GM12878 (cell line): Measurements from ENCODE around the gene COL19A1. TPM values are rescaled to one million over a fixed set of nuclear protein-coding genes. Genes with fewer than 3 reads are reported as not detected.

ENCODE experiments used
- ATAC-seq: fragments of 200-7000 bp; cut with Tn5 transposase; 3 replicates; pipeline ENCODE4 v1.9.1; 2020; ENCODE audit warnings: mild to moderate bottlenecking, moderate library complexity
- BruUV-seq: library from RNA; stranded (reverse); fragments of 400-500 nt; replicated peaks from 2 replicates; lab custom pipeline; 2021; lab: Mats Ljungman, UMichigan
- CTCF ChIA-PET: fragments of 300-600 bp; sonication (Branson Sonifier 250); formaldehyde crosslinking; extraction: SDS; loops from one replicate; lab custom pipeline; 2021; ENCODE audit warnings: inconsistent platforms; lab: Yijun Ruan, JAX
- POLR2A ChIA-PET: fragments of 350-600 bp; formaldehyde crosslinking; extraction: SDS; loops from one replicate; lab custom pipeline; 2021; ENCODE audit warnings: inconsistent platforms; lab: Charles Lee
- RAD21 ChIA-PET: fragments of 300-600 bp; sonication (Branson Sonifier 250); formaldehyde crosslinking; loops from one replicate; lab custom pipeline; 2023; ENCODE audit warnings: antibody characterized with exemption; ENCODE audit not compliant: unreplicated experiment; lab: Charles Lee
- SMC1A ChIA-PET: fragments of 300-600 bp; sonication (Branson Sonifier 250); formaldehyde crosslinking; loops from one replicate; lab custom pipeline; 2023; ENCODE audit not compliant: unreplicated experiment, uncharacterized antibody; lab: Charles Lee
- DNase-seq: peaks from one replicate; pipeline ENCODE4 v3.0.0-alpha.2; 2011; ENCODE audit warnings: low read depth, low spot score
- FAIRE-seq: peaks from 3 replicates; lab custom pipeline; 2011; peaks lifted over from hg19 to GRCh38; lab: Jason Lieb, UNC
- H2AFZ ChIP-seq: 2 replicates; pipeline ENCODE4 v1.6.0; 2011; ENCODE audit warnings: low read depth, low read length, control low read depth; ENCODE audit not compliant: control insufficient read depth
- H3K27ac ChIP-seq: 2 replicates; pipeline ENCODE4 v1.5.1; 2011; ENCODE audit warnings: control low read depth; ENCODE audit not compliant: control insufficient read depth, insufficient read depth
- H3K27me3 ChIP-seq, 2 experiments: replicated peaks in 1 of 2; 2 replicates each; pipeline versions ENCODE4 v1.6.0 to v1.6.1; 2011; ENCODE audit warnings: low read length in 1 of 2; ENCODE audit not compliant: control insufficient read depth in 2 of 2, insufficient read depth in 2 of 2
- H3K36me3 ChIP-seq, 2 experiments: 2 replicates each; pipeline ENCODE4 v1.5.1; 2011; ENCODE audit warnings: low read length in 1 of 2; ENCODE audit not compliant: control insufficient read depth in 2 of 2, insufficient read depth in 2 of 2
- H3K4me1 ChIP-seq: 2 replicates; pipeline ENCODE4 v1.6.1; 2011; ENCODE audit warnings: mild to moderate bottlenecking, low read length, moderate library complexity, mixed read lengths; ENCODE audit not compliant: control insufficient read depth, insufficient read depth
- H3K4me2 ChIP-seq: 2 replicates; pipeline ENCODE4 v1.6.0; 2011; ENCODE audit warnings: control low read depth; ENCODE audit not compliant: control insufficient read depth, insufficient read depth
- H3K4me3 ChIP-seq: fragments of 200-600 bp; sonication (generic); 2 replicates; pipeline ENCODE4 v1.5.1; 2016
- H3K79me2 ChIP-seq: 2 replicates; pipeline ENCODE4 v1.6.0; 2011; ENCODE audit warnings: low read length; ENCODE audit not compliant: control insufficient read depth, insufficient read depth
- H3K9ac ChIP-seq: 2 replicates; pipeline ENCODE4 v1.8.0; 2011; ENCODE audit warnings: low read length, control low read depth, mixed read lengths; ENCODE audit not compliant: control insufficient read depth, insufficient read depth
- H3K9me3 ChIP-seq: replicated peaks from 3 replicates; pipeline ENCODE4 v1.5.1; 2011; ENCODE audit warnings: mild to moderate bottlenecking, low read length; ENCODE audit not compliant: control insufficient read depth, insufficient read depth
- H4K20me1 ChIP-seq: 2 replicates; pipeline ENCODE4 v1.6.0; 2011; ENCODE audit not compliant: control insufficient read depth, insufficient read depth
- CBX3 ChIP-seq: fragments of 200-600 bp; sonication (generic); IDR thresholded peaks from 2 replicates; pipeline ENCODE4 v1.6.1; 2016; ENCODE audit warnings: low read depth, borderline replicate concordance
- CBX5 ChIP-seq: sonication (generic); IDR thresholded peaks from 2 replicates; pipeline ENCODE4 v1.6.1; 2016; ENCODE audit warnings: low read depth, moderate library complexity, mild to moderate bottlenecking, inconsistent platforms
- CUX1 ChIP-seq: IDR thresholded peaks from 2 replicates; pipeline ENCODE4 v1.6.1; 2012; ENCODE audit warnings: improper control_type of control experiment, low read depth, low read length; ENCODE audit not compliant: insufficient replicate concordance
- FOXM1 ChIP-seq: IDR thresholded peaks from 2 replicates; pipeline ENCODE4 v1.6.1; 2012; ENCODE audit warnings: low read depth, mild to moderate bottlenecking, inconsistent platforms, low read length, moderate library complexity
- IRF3 ChIP-seq: fragments of 450-650 bp; IDR thresholded peaks from 2 replicates; pipeline ENCODE4 v1.6.1; 2014; ENCODE audit warnings: mild to moderate bottlenecking
- KAT2A ChIP-seq: conservative IDR thresholded peaks from 2 replicates; pipeline ENCODE4 v1.6.1; 2011; ENCODE audit warnings: low read depth, low read length; ENCODE audit not compliant: control insufficient read depth
- MXI1 ChIP-seq: fragments of 150-350 bp; IDR thresholded peaks from 2 replicates; pipeline ENCODE4 v1.6.1; 2011; ENCODE audit warnings: low read depth, mild to moderate bottlenecking, inconsistent platforms, low read length, improper control_type of control experiment
- NFYB ChIP-seq: IDR thresholded peaks from 2 replicates; pipeline ENCODE4 v1.6.1; 2011; ENCODE audit warnings: low read depth, mild to moderate bottlenecking, low read length, improper control_type of control experiment, moderate library complexity; ENCODE audit not compliant: insufficient read depth
- RB1 ChIP-seq: fragments of 450-650 bp; formaldehyde crosslinking; IDR thresholded peaks from 2 replicates; pipeline ENCODE4 v1.6.1; 2017; ENCODE audit warnings: mild to moderate bottlenecking, borderline replicate concordance
- RCOR1 ChIP-seq: conservative IDR thresholded peaks from 2 replicates; pipeline ENCODE4 v1.6.1; 2012; ENCODE audit warnings: low read depth, low read length, improper control_type of control experiment
- SIN3A ChIP-seq: IDR thresholded peaks from 2 replicates; pipeline ENCODE4 v1.6.1; 2012; ENCODE audit warnings: low read depth, low read length, improper control_type of control experiment
- WGBS: methylation state at CpG from one replicate; pipeline ENCODE4 v1.1.6; 2016; ENCODE audit warnings: low lambda C conversion rate; ENCODE audit not compliant: insufficient replicate concordance, insufficient coverage; ENCODE audit errors: missing lambda C conversion rate; 5-methylcytosine and 5-hydroxymethylcytosine counted together
- in situ Hi-C: fragments of 300-500 bp; cut with MboI; formaldehyde crosslinking; loops from 9 replicates; pipeline ENCODE4 v1.14.3; 2018; ENCODE audit warnings: mixed read lengths
- intact Hi-C: fragments of 100-400 bp; cut with micrococcal nuclease; formaldehyde crosslinking; loops from one replicate; pipeline ENCODE4 v1.14.2; 2022; ENCODE audit not compliant: unreplicated experiment
- polyA plus RNA-seq, 11 experiments: library from polyadenylated mRNA; depleted of rRNA in 4 of 11; unstranded in 6 of 11; stranded (reverse) in 5 of 11; fragments of >200 nt; fragmentation: Nextera tagmentation in 4 of 11; fragmentation: Illumina TruSeq in 1 of 11; extraction: Ambion mirVana in 4 of 11; extraction: Trizol in 1 of 11; gene quantifications; 1 replicate in 1 of 11; 2 replicates in 10 of 11; pipeline versions ENCODE4 v1.2.1 to v1.2.3, GENCODE V29; 2011 to 2016; ENCODE audit warnings: inconsistent platforms in 2 of 11, missing spikeins in 2 of 11, low read depth in 1 of 11
- total RNA-seq, 4 experiments: library from RNA; depleted of rRNA in 3 of 4; stranded (reverse); fragments of >200 nt in 3 of 4; fragmentation: Illumina TruSeq in 1 of 4; extraction: Trizol in 1 of 4; gene quantifications; 2 replicates each; pipeline versions ENCODE4 v1.2.1 to v1.2.3, GENCODE V29; 2013 to 2021

The COL19A1 gene
- total and polyA plus RNA-seq, 10 of the 15 experiments (the other 5 are each of a cell fraction or from before 2014, with no cell fraction given), result 1.1 to 13.5 (median 4.1) TPM

GRCh38 chr6:69926745-69927144 lies 60.4 kb downstream of the COL19A1 start:
- CTCF ChIA-PET, result no interaction called here
- RAD21 ChIA-PET, result no interaction called here
- FAIRE-seq, result peak; percentile 79
- H4K20me1 ChIP-seq, result no peaks in the 10 kb centered on the region
- H3K9ac ChIP-seq, result no peak overlapping the region
- no peak overlapping the region for H3K4me2 ChIP-seq
- BruUV-seq, result no TSS peak
- SMC1A ChIA-PET, result interaction anchor here (1.3 kb wide), 1 partner anchor 19 kb away, joined by 3 read pairs; no protein-coding TSS in a partner anchor
- no peak for ATAC-seq
- WGBS, result 0% methylated on average over 1 of the region's 1 CpG
- H2AFZ ChIP-seq, result no peak overlapping the region
- H3K36me3 ChIP-seq, result peaks cover 0 to 3% of the 10 kb centered on the region in 2 experiments; a peak in 3 of 4 replicates
- intact Hi-C loops (no loop called here), in situ Hi-C loops (no loop called here)
- H3K4me1 ChIP-seq, result no peaks in the 10 kb centered on the region
- no peak for DNase-seq
- no peaks in the 10 kb centered on the region for H3K27me3 ChIP-seq
- H3K4me3 ChIP-seq, result no peak overlapping the region
- peaks cover 11% of the 10 kb centered on the region for H3K9me3 ChIP-seq
- POLR2A ChIA-PET, result no interaction called here
- no peak overlapping the region for H3K27ac ChIP-seq
- H3K79me2 ChIP-seq, result no peaks in the 10 kb centered on the region
- TF ChIP-seq IRF3, result no peak
- peak; percentile 76; the same call in 1 of the 2 replicates for TF ChIP-seq CBX5

- Histone ChIP-seq H3K79me2 (no peaks in the 10 kb centered on the region), H3K27ac (no peak overlapping the region), H4K20me1 (no peaks in the 10 kb centered on the region), H2AFZ (no peak overlapping the region), H3K4me3 (no peak overlapping the region), H3K9me3 (no peaks in the 10 kb centered on the region; the same call in 2 of the 3 replicates), H3K9ac (no peak overlapping the region), H3K4me1 (no peaks in the 10 kb centered on the region), H3K36me3 (peaks cover 0 to 3% of the 10 kb centered on the region in 2 experiments; a peak in 1 of 4 replicates), H3K27me3 (no peaks in the 10 kb centered on the region), H3K4me2 (no peak overlapping the region)
- ATAC-seq (peak; percentile 36), DNase-seq (no peak), FAIRE-seq (no peak)
- POLR2A ChIA-PET, result no interaction called here
- in situ Hi-C loops, result no loop called here
- RAD21 ChIA-PET, result interaction anchor here (1.0 kb wide), 1 partner anchor 61 kb away, joined by 3 read pairs; no protein-coding TSS in a partner anchor
- intact Hi-C loops, result no loop called here
- CTCF ChIA-PET, result interaction anchor here (0.5 to 1.2 kb wide), 4 partner anchors 12 to 60 kb away, joined by 3 to 4 read pairs (median 3); no protein-coding TSS in a partner anchor
- no TSS peak for BruUV-seq
- SMC1A ChIA-PET, result no interaction called here
- WGBS, result 0% methylated on average over 1 of the region's 1 CpG
- TF ChIP-seq SIN3A (no peak), CBX5 (no peak), MXI1 (no peak), RCOR1 (no peak), CUX1 (no peak), CBX3 (no peak), FOXM1 (no peak), NFYB (no peak), RB1 (no peak), KAT2A (no peak)
Observed at GRCh38 chr6:69933239-69933638, 66.9 kb downstream of the COL19A1 start.
